HG03575 (cell line): ENCODE data around the gene FBXO41.

ENCODE experiments used
- ATAC-seq: cut with Tn5 transposase; IDR thresholded peaks from one replicate; pipeline ENCODE4 v1.9.1; 2021; ENCODE audit not compliant: unreplicated experiment, insufficient number of reproducible peaks, low FRiP score; ENCODE audit errors: extremely low read depth

FBXO41 gene

DNA sequence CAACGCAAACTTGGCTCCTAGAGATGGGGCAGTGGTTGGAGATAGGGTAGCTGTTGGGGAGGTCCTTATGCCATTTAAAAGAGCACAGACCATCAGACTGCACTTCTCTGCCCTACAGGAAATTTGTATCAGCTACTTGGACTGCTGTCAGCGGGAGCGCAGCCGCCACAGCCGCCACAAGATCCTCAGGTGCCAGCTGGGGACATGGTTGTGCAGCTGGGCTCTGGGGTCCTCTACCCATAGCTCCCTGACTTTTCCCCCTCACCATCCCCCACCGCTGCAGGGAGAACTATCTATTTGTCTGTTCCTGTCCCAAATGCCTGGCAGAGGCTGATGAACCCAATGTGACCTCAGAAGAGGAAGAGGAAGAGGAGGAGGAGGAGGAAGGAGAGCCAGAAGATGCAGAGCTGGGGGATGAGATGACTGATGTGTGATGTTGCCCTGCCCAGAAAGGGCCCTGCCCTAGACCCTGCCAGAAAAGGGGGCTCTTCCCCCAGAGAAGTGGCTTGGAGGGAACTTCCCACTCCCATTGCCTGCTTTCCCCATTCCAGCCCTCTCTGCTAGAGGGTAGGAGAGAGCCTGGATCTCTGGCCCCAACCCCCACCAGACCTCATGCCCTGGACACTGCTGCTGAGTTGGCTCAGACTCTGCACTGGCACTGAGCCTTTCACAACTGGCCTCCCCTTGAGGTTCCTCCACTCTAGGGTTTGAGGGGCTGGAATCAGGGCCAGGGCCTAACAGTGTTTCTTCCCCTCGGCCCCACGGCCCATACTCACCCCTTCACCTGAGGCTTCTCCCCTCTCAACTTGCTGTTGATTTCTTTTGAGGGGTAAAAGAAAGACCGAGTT lies 58.5 kb downstream of the FBXO41 start:
- ATAC-seq = no peak

DNA sequence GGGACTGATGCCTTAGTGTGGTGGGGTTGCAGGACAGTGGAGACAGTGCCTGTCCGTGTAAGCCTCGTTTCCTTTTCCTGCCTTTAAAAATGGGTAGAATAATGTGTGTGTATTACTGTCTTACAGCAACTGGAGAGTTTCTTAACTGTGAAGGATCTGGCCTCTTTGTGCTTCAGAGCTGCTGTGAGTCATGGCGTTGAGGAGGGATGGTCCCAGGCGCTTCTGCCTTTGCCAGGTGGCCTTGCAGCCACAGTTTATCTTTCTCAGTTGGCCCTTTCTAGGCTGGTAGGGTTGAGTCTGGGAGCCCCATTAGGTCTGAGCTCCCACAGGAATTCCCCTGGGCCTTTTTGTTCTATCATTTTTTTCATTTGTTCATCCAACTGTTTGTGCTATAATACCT lies 60.5 kb downstream of the FBXO41 start:
- no peak for ATAC-seq

DNA sequence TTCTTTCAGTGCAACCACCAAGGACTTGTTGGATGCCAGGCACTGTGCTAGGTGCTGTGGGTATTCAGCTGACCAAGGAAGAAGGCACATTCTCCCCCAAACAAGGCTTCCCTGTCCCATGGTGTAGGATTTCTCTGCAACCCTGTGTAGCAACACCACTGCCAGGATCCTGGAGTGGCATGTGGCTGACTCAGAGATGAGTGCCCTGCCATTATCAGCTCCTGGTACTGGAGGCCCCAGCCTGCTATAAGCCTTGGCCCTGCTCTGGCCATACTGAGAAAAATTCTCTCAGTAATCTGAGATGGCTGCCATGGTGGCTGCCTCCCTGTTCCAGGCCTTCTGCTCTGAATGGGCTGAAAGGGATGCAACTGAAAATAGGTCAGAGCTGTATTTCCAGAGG lies 66.0 kb downstream of the FBXO41 start:
- ATAC-seq = no peak

DNA sequence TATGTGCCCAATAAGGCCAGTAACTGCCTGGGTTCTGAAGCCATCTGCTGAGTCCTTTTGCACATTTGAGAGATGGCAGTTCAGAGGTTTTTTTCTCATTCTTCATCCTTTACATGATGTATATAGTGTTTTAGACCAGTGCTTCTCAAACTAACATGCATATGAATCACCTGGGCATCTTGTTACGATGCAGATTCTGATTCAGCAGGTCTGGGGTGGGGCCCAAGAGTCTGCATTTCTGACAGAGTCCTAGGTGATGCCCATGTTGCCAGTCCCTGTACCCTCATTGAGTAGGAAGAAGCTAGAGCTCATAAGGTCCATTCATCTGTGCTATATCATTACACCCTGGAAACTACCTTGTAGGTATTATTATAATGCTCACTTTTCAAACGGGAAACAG lies 66.5 kb downstream of the FBXO41 start:
- ATAC-seq = no peak

DNA sequence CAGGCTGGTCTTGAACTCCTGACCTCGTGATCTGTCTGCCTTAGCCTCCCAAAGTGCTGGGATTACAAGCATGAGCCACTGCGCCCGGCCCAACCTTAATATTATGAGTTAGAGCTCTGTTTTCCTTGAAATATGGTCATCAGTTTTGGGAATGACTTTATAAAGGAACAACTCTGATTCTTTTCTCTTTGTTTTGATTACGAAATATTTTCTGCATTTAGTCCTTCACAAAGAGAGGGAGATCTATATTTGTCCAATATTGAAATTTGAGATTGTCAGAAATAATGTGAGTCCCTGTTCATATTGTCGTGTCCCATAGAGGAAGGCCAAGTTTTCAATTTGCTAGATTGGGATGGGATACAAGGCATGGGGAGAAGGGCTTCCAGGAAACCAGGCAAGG lies 67.1 kb downstream of the FBXO41 start:
- no peak for ATAC-seq

DNA sequence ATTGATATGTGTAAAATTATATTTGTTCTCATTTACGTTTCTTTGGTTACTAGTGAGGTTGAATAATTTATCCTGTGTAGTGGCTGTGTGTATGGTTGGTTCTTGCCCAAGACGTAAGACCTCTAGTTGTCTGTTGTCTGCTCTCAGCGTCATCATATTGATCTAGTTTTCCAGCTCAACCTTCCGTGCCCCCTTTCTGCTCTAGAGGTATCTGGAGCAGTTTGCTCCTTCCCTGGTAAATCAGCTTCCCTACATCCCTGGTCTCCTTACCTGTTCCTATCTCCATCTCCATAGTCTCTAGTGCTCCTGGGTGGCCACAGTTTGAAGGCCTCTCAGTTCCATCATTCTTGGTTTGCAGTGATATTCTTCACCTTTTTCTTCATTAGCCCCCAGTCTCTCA lies 69.0 kb downstream of the FBXO41 start:
- ATAC-seq = no peak

DNA sequence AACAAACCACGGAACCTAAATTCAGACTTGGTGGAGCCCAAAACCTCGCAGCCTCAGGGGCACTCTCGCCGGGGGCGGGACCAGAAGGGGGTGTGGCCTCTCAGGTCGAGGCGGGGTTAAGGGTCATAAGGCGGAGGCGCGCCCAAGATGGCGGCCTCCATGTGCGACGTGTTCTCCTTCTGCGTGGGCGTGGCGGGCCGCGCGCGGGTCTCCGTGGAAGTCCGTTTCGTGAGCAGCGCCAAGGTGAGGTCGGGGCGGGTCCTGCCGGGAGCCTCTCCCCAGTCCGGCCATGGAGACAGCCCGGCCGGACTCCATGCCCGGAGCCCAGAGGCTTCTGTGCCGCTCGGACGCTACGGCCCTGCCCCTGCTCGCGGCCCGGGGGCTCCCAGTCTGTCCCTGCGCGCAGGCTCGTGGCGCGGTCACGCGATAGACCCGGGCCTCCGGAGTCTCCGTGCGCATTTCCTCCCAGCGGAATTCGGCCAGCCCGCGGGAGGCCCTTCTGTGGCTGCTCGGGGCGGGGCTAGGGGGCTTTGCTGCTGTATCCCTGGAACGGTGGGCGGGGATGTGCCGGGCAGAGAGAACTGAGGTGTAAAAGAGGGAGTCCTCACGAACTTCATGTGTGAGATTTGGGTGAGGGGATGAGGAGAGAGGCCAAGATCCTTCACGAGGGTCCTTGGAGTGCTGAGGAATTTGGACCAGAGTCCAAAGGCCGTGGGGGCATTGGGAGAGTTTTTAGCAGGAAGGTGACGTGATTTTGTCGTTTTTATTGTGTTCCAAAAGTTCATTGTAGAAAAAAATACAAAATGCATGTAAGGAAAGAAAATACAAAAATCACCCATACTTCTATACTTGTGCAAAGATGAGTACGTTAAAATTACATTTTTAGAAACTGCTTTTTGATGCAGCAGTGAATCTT lies 69.9 kb downstream of the FBXO41 start, which contains the start of gene SMYD5:
SMYD5 (plus strand) TSS at position 126 of the 916 bp plus-strand sequence; CDS start at position 148, 22 bp downstream.
- peak; percentile 74 for ATAC-seq

DNA sequence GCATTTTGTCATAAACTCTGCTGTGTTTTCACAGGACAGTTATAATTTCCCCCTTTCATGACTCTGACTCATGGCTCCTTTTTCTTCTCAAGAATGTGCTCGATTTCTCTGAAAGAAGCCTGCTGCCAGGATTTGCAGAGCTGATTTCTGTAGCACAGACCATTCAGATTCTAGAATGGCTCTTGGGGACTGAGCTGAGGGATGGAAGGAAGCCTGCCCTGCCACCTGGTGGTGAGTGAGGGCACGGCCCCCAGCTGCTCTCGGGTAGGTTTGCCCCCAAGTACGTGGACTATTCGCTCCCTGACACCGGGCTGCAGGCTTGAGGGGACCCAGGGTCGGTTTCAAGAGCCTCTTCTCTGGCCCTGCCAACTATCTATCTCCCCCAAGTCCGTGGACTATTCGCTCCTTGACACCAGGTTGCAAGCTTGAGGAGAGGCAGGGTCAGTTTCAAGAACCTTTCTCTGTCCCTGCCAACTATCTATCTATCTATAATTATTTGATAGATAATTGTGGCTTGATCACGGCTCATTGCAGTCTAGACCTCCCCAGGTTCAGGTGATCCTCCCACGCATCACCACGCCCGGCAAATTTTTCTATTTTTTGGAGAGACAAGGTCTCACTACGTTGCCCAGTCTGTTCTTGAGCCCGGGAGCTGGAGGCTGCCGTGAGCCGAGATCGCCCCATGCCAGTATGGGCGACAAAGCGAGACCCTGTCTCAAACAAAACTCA lies 71.7 kb downstream of the FBXO41 start:
- ATAC-seq = no peak

DNA sequence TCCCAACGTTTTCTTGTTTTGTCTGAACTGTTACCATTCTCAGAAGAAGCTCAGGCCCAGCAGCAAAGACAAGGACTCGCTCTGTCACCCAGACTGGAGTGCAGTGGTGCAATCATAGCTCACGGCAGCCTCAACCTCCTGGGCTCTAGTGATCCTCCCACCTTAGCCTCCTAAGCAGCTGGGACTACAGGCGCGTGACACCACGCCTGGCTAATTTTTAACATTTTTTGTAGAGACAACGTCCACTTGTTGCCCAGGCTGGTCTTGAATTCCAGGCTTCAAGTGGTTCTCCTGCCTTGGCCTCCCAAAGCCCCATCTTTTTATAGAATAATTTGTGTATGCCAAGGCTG lies 72.2 kb downstream of the FBXO41 start:
- ATAC-seq = no peak

DNA sequence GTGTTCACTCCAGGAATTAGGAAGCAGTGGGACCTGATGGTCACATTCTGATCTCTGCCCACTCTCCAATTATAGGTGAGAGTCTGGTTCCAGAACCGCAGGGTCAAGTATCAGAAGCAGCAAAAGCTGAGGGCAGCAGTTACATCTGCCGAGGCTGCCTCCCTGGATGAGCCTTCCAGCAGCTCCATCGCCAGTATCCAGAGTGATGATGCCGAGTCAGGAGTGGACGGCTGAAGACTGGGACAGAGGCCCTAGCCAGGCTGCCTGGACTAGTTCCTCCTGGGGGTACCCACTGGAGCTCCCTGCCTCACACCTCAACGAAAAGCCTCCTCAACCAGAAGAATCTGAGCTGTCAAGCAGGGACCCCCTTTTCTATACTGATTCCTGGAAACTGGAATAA lies 73.6 kb downstream of the FBXO41 start:
- no peak for ATAC-seq

DNA sequence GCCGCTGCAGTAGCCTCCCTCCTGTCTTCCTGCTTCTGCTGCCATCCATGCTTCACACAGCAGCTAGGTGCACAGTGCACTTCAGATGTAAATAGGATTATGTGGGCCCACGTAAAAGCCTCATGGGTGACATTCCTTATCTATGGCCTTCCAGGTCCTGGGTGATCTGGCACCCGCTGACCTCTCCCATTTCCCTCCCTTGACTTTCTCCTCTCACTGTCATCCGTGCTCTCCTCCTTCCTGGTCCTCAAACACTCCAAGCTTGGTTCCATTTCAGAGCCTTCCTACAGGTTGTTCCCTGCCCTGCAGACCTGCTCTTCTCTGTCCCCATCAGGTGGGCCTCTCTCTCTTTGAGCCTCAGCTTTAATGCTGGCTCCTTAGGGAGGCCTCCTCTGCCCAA lies 74.3 kb downstream of the FBXO41 start:
- no peak for ATAC-seq

DNA sequence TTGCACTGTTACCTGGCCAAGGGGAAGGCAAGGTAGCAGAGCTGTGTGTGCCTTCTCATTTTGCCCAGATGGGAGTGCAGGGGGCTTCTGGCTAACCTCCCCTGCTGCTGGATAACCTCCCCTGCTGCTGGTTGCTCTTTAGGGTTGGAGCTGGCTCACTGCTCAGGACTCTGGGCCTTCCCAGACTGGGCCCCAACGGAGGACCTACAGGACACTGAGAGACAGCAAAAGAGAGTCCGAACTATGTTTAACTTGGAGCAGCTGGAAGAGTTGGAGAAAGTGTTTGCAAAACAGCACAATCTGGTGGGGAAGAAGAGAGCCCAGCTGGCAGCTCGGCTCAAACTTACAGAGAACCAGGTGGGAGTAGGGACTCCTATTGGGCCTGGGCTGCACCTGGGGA lies 76.0 kb downstream of the FBXO41 start:
- no peak for ATAC-seq

DNA sequence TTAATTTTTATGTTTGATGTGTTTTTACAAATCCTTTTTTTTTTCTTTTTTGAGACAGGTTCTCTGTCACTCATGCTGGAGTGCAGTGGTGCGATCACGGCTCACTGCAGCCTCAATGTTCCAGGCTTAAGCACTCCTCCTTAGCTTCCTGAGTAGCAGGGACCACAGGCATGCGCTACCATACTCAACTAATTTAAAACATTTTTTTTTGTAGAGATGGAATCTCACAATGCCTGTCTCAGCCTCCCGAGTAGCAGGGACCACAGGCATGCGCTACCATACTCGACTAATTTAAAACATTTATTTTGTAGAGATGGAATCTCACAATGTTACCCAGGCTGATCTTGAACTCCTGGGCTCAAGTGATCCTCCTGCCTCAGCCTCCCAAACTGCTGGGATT lies 78.7 kb downstream of the FBXO41 start:
- no peak for ATAC-seq
